GM21526 (cell line): Measurements from ENCODE around the gene INPP5A.
"Not testable (repeated sequence)": the region's sequence is repeated elsewhere in the genome, so short reads cannot be mapped to it uniquely, and the experiment has no call there.

ENCODE experiments used
- ATAC-seq: cut with Tn5 transposase; IDR thresholded peaks from one replicate; pipeline ENCODE4 v1.9.1; 2021; ENCODE audit warnings: moderate library complexity; ENCODE audit not compliant: unreplicated experiment, low FRiP score

The INPP5A gene

GRCh38 chr10:132728321-132728720 lies 190.7 kb downstream of the INPP5A start:
- ATAC-seq: no peak

- ATAC-seq: no peak
These were observed 191.2 kb downstream of the INPP5A start for GRCh38 chr10:132728741-132729140.

GRCh38 chr10:132729810-132730572 lies 192.4 kb downstream of the INPP5A start:
- ATAC-seq: no peak

- no peak for ATAC-seq
These were observed 193.0 kb downstream of the INPP5A start for GRCh38 chr10:132730573-132730953.

- no peak for ATAC-seq
These were observed 194.9 kb downstream of the INPP5A start for GRCh38 chr10:132732518-132732917.

- no peak for ATAC-seq
These were observed 196.3 kb downstream of the INPP5A start for GRCh38 chr10:132733926-132734325.

GRCh38 chr10:132735341-132735775 lies 197.8 kb downstream of the INPP5A start:
- ATAC-seq: no peak

- ATAC-seq: no peak
These were observed 198.4 kb downstream of the INPP5A start for GRCh38 chr10:132735923-132736391.

- no peak for ATAC-seq
These were observed 199.9 kb downstream of the INPP5A start for GRCh38 chr10:132737390-132738048.

GRCh38 chr10:132738454-132739224 lies 201.1 kb downstream of the INPP5A start:
- ATAC-seq: no peak

- ATAC-seq: no peak
These were observed 201.6 kb downstream of the INPP5A start for GRCh38 chr10:132739225-132739613.

- no peak for ATAC-seq
These were observed 203.0 kb downstream of the INPP5A start for GRCh38 chr10:132740588-132740987.

GRCh38 chr10:132742167-132742836 lies 204.7 kb downstream of the INPP5A start:
- no peak for ATAC-seq

- no peak for ATAC-seq
These were observed 205.2 kb downstream of the INPP5A start for GRCh38 chr10:132742837-132743194.

- ATAC-seq: not testable (repeated sequence)
These were observed 205.8 kb downstream of the INPP5A start for GRCh38 chr10:132743196-132743924.

GRCh38 chr10:132743925-132744490 lies 206.4 kb downstream of the INPP5A start:
- ATAC-seq: no peak

GRCh38 chr10:132744839-132745238 lies 207.3 kb downstream of the INPP5A start:
- ATAC-seq: no peak

GRCh38 chr10:132745511-132745910 lies 207.9 kb downstream of the INPP5A start:
- no peak for ATAC-seq

GRCh38 chr10:132745971-132746370 lies 208.4 kb downstream of the INPP5A start:
- no peak for ATAC-seq

GRCh38 chr10:132746386-132746785 lies 208.8 kb downstream of the INPP5A start:
- ATAC-seq: no peak
